ENCODE data around the gene TMEM82.

TMEM82 gene

GRCh38 chr1:15786581-15786980 is 44.3 kb downstream of the TMEM82 start:
- no peak for DNase-seq (ENCODE audit: low read depth)

GRCh38 chr1:15788624-15789301 is 46.5 kb downstream of the TMEM82 start:
- DNase-seq (ENCODE audit: low read depth): no peak

- no peak for DNase-seq (ENCODE audit: low read depth)
These were observed 53.8 kb downstream of the TMEM82 start for GRCh38 chr1:15796086-15796462.
